ENCODE measurements around the gene AHCY. TPM values are rescaled to one million over a fixed set of nuclear protein-coding genes. Genes with fewer than 3 reads are reported as not detected.
"Not testable (repeated sequence)": the region's sequence is repeated elsewhere in the genome, so short reads cannot be mapped to it uniquely, and the experiment has no call there.

Gene AHCY
- total RNA-seq, 4 donors from 2014 or later = 53.8 to 82.7 (median 73.3) TPM

GRCh38 chr20:34262488-34263288, 40.5 kb downstream of the AHCY start:
- Histone ChIP-seq H3K27me3 (no peaks in the 10 kb centered on the region), H3K36me3 (no peaks in the 10 kb centered on the region), H3K4me1 (no peaks in the 10 kb centered on the region), H3K4me3 (peak overlapping the region in 1 of 2 donors; percentile 20), H3K27ac (peak overlapping the region; percentile 45 to 72), H3K9me3 (no peaks in the 10 kb centered on the region)
- intact Hi-C loops (cut with DNase I; ENCODE audit: low total_unique reads) = no loop called here
- peak; percentile 31 to 43 for DNase-seq
- no peak for TF ChIP-seq CTCF (IDR thresholded peaks at IDR 0.05)

- TF ChIP-seq POLR2A (IDR thresholded peaks at IDR 0.05) (no peak), CTCF (IDR thresholded peaks at IDR 0.05) (no peak)
- Histone ChIP-seq H3K4me3 (no peak overlapping the region), H3K4me1 (no peaks in the 10 kb centered on the region), H3K27ac (no peak overlapping the region), H3K36me3 (no peaks in the 10 kb centered on the region), H3K9me3 (no peaks in the 10 kb centered on the region), H3K27me3 (no peaks in the 10 kb centered on the region)
- intact Hi-C loops (cut with DNase I; ENCODE audit: low total_unique reads) = no loop called here
- DNase-seq = no peak
Observed at GRCh38 chr20:34260208-34260942, 42.8 kb downstream of the AHCY start.

GRCh38 chr20:34256629-34257124, 46.5 kb downstream of the AHCY start:
- intact Hi-C loops (cut with DNase I; ENCODE audit: low total_unique reads) = no loop called here
- Histone ChIP-seq H3K27ac (no peak overlapping the region), H3K36me3 (no peaks in the 10 kb centered on the region), H3K9me3 (no peaks in the 10 kb centered on the region), H3K27me3 (no peaks in the 10 kb centered on the region), H3K4me3 (no peak overlapping the region), H3K4me1 (no peaks in the 10 kb centered on the region)
- TF ChIP-seq POLR2A (IDR thresholded peaks at IDR 0.05) (no peak), CTCF (IDR thresholded peaks at IDR 0.05) (no peak)
- no peak for DNase-seq

GRCh38 chr20:34254979-34255378, 48.2 kb downstream of the AHCY start:
- no peak overlapping the region for H3K4me3 ChIP-seq
- TF ChIP-seq POLR2A (IDR thresholded peaks at IDR 0.05) (no peak), CTCF (IDR thresholded peaks at IDR 0.05) (no peak)
- H3K36me3 ChIP-seq = no peaks in the 10 kb centered on the region
- no peaks in the 10 kb centered on the region for H3K27me3 ChIP-seq
- no peaks in the 10 kb centered on the region for H3K9me3 ChIP-seq
- DNase-seq = no peak
- H3K4me1 ChIP-seq = no peaks in the 10 kb centered on the region
- H3K27ac ChIP-seq = no peak overlapping the region
- intact Hi-C loops (cut with DNase I; ENCODE audit: low total_unique reads) = no loop called here

GRCh38 chr20:34252431-34253086, 50.6 kb downstream of the AHCY start:
- H3K4me3 ChIP-seq; H3K27me3 ChIP-seq; H3K27ac ChIP-seq; H3K4me1 ChIP-seq; H3K36me3 ChIP-seq; DNase-seq; intact Hi-C loops (cut with DNase I; ENCODE audit: low total_unique reads); H3K9me3 ChIP-seq: not testable (repeated sequence)

Measured in uterus (tissue), 4 donors.